Lower leg skin (tissue), 3 donors: ENCODE measurements around the gene MED12.

Source experiments
- CTCF ChIP-seq, 3 donors: fragments of 450-650 bp; IDR thresholded peaks; one replicate each; pipeline ENCODE4 v1.5.1; 2016; ENCODE audit warnings: antibody characterized with exemption in 3 of 3, mild to moderate bottlenecking in 3 of 3, moderate library complexity in 2 of 3
- POLR2A ChIP-seq, 2 donors: fragments of 450-650 bp; IDR thresholded peaks; one replicate each; pipeline ENCODE4 v1.6.1; 2016 to 2017; ENCODE audit warnings: antibody characterized with exemption in 2 of 2, mild to moderate bottlenecking in 1 of 2, moderate library complexity in 1 of 2

GRCh38 chrX:71131510-71131909 lies 13.1 kb downstream of the MED12 start:
- TF ChIP-seq CTCF (IDR thresholded peaks at IDR 0.05) (no peak), POLR2A (IDR thresholded peaks at IDR 0.05) (no peak)
